Measurements from ENCODE around the gene RHOA. TPM values are rescaled to one million over a fixed set of nuclear protein-coding genes. Genes with fewer than 3 reads are reported as not detected.

RHOA gene
- total RNA-seq, 1 experiment from 2014 or later, result 497 TPM

DNA sequence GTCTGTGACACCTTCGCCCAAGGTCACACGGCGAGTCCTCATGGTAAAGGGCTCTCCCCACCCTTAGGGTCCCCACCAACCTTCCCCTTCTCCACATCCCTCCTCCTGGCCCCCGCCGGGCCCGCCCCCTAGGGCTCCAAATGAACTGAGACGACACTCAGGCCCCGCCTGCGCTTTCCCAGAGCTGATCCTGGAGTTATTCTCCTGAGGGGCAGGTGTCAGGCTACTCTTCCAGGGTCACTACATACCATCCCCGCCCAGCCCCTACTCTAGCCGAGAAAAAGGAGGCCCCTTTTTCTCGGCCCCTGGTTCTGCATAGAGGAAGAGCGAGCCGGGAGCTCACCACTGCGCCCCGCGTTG is 72.2 kb downstream of the RHOA start:
- intact Hi-C loops (cut with micrococcal nuclease), result no loop called here
- peak overlapping the region; percentile 67 for H2AFZ ChIP-seq (ENCODE audit: low read depth, low read length, poor library complexity, severe bottlenecking)

More for the DNA sequence above, 72.2 kb downstream of the RHOA start:
- H3K4me2 ChIP-seq (ENCODE audit: low read length), result peak overlapping the region; percentile 90
- peaks cover 45% of the 10 kb centered on the region for H3K79me2 ChIP-seq (ENCODE audit: insufficient read depth, low read length)
- H4K20me1 ChIP-seq (ENCODE audit: insufficient read depth), result no peaks in the 10 kb centered on the region
- DNase-seq (ENCODE audit: low read depth, low spot score), result no peak
- TF ChIP-seq ZNF274 (IDR thresholded peaks at IDR 0.05; ENCODE audit: low read depth, low read length) (no peak), POLR2AphosphoS5 (IDR thresholded peaks at IDR 0.05; ENCODE audit: low read depth, low read length) (no peak), RAD21 (IDR thresholded peaks at IDR 0.05; ENCODE audit: low read depth) (no peak), ELF1 (IDR thresholded peaks at IDR 0.05; ENCODE audit: borderline replicate concordance, low read depth) (no peak), SP1 (IDR thresholded peaks at IDR 0.05; ENCODE audit: low read depth) (no peak), EGR1 (IDR thresholded peaks at IDR 0.05; ENCODE audit: low read depth) (no peak)
- TF ChIP-seq, protein P1, sequence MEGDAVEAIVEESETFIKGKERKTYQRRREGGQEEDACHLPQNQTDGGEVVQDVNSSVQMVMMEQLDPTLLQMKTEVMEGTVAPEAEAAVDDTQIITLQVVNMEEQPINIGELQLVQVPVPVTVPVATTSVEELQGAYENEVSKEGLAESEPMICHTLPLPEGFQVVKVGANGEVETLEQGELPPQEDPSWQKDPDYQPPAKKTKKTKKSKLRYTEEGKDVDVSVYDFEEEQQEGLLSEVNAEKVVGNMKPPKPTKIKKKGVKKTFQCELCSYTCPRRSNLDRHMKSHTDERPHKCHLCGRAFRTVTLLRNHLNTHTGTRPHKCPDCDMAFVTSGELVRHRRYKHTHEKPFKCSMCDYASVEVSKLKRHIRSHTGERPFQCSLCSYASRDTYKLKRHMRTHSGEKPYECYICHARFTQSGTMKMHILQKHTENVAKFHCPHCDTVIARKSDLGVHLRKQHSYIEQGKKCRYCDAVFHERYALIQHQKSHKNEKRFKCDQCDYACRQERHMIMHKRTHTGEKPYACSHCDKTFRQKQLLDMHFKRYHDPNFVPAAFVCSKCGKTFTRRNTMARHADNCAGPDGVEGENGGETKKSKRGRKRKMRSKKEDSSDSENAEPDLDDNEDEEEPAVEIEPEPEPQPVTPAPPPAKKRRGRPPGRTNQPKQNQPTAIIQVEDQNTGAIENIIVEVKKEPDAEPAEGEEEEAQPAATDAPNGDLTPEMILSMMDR (IDR thresholded peaks at IDR 0.05 in 2 of 3, conservative IDR thresholded peaks at IDR 0.05 in 1 of 3; ENCODE audit: borderline replicate concordance in 1 of 3, insufficient read depth in 1 of 3, low read depth in 2 of 3, low read length in 2 of 3), result no peak
- TF ChIP-seq, protein P2, sequence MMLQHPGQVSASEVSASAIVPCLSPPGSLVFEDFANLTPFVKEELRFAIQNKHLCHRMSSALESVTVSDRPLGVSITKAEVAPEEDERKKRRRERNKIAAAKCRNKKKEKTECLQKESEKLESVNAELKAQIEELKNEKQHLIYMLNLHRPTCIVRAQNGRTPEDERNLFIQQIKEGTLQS (IDR thresholded peaks at IDR 0.05), result no peak
- TF ChIP-seq, protein P3, sequence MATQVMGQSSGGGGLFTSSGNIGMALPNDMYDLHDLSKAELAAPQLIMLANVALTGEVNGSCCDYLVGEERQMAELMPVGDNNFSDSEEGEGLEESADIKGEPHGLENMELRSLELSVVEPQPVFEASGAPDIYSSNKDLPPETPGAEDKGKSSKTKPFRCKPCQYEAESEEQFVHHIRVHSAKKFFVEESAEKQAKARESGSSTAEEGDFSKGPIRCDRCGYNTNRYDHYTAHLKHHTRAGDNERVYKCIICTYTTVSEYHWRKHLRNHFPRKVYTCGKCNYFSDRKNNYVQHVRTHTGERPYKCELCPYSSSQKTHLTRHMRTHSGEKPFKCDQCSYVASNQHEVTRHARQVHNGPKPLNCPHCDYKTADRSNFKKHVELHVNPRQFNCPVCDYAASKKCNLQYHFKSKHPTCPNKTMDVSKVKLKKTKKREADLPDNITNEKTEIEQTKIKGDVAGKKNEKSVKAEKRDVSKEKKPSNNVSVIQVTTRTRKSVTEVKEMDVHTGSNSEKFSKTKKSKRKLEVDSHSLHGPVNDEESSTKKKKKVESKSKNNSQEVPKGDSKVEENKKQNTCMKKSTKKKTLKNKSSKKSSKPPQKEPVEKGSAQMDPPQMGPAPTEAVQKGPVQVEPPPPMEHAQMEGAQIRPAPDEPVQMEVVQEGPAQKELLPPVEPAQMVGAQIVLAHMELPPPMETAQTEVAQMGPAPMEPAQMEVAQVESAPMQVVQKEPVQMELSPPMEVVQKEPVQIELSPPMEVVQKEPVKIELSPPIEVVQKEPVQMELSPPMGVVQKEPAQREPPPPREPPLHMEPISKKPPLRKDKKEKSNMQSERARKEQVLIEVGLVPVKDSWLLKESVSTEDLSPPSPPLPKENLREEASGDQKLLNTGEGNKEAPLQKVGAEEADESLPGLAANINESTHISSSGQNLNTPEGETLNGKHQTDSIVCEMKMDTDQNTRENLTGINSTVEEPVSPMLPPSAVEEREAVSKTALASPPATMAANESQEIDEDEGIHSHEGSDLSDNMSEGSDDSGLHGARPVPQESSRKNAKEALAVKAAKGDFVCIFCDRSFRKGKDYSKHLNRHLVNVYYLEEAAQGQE (IDR thresholded peaks at IDR 0.05; ENCODE audit: low read depth), result no peak
- H3K4me1 ChIP-seq (ENCODE audit: control insufficient read depth in 1 of 2, insufficient read depth in 2 of 2, low read length in 2 of 2), result peaks cover 8 to 20% of the 10 kb centered on the region in 2 experiments; a peak in 3 of 4 replicates
- H3K9ac ChIP-seq (ENCODE audit: low read length), result peak overlapping the region; percentile 90
- peak overlapping the region; percentile 62 to 94 for H3K4me3 ChIP-seq (replicated peaks in 1 of 2; ENCODE audit: low read depth in 1 of 2, low read length in 2 of 2)
- POLR2A ChIA-PET, result interaction anchor here (0.7 to 2.8 kb wide), 10 partner anchors 12 to 332 kb away, joined by 3 to 18 read pairs (median 4); partner anchors contain the start of genes GPX1, NICN1, RHOA and TCTA
- H3K36me3 ChIP-seq (ENCODE audit: control insufficient read depth in 1 of 2, insufficient read depth in 2 of 2, low read length in 2 of 2), result peaks cover 9 to 10% of the 10 kb centered on the region in 2 experiments; a peak in 3 of 4 replicates
- H3K9me2 ChIP-seq (ENCODE audit: insufficient read depth), result no peaks in the 10 kb centered on the region
- H3K9me3 ChIP-seq (ENCODE audit: control insufficient read depth in 1 of 2, insufficient read depth in 1 of 2, low read depth in 1 of 2, low read length in 2 of 2), result no peaks in the 10 kb centered on the region
- BruUV-seq (replicated peaks), result no TSS peak
- ATAC-seq, result peak; percentile 54
- H3K27ac ChIP-seq (ENCODE audit: low read depth, low read length), result peak overlapping the region; percentile 73
- CTCF ChIA-PET, result interaction anchor here (0.9 to 2.4 kb wide), 7 partner anchors 10 to 169 kb away, joined by 3 to 25 read pairs (median 5); partner anchors contain the start of gene KLHDC8B
- RAD21 ChIA-PET (ENCODE audit: low non-redundant PET in 1 of 2, low total read pairs in 2 of 2, uncharacterized antibody in 2 of 2, unreplicated experiment in 2 of 2), result interaction anchor here (0.6 to 1.4 kb wide), 5 partner anchors 105 to 332 kb away, joined by 3 to 8 read pairs (median 5); partner anchors contain the start of gene USP19 (in 1 of the 2)
- no peaks in the 10 kb centered on the region for H3K27me3 ChIP-seq (ENCODE audit: insufficient read depth, low read length)
